Endodermal cell (in vitro differentiated cells): ENCODE results near the gene BCL2L2. TPM values are rescaled to one million over a fixed set of nuclear protein-coding genes. Genes with fewer than 3 reads are reported as not detected.

Source experiments
- DNase-seq: peaks from one replicate; pipeline ENCODE4 v3.0.0-alpha.2; 2017
- H3K27ac ChIP-seq: 2 replicates; pipeline ENCODE4 v1.5.1; 2013; ENCODE audit warnings: mild to moderate bottlenecking, low read depth, low read length, moderate library complexity
- H3K27me3 ChIP-seq: 2 replicates; pipeline ENCODE4 v1.6.1; 2013; ENCODE audit warnings: mild to moderate bottlenecking, low read length, moderate library complexity; ENCODE audit not compliant: insufficient read depth, control insufficient read depth, poor library complexity, severe bottlenecking
- H3K36me3 ChIP-seq: 2 replicates; pipeline ENCODE4 v1.7.0; 2013; ENCODE audit warnings: mild to moderate bottlenecking, low read length, moderate library complexity; ENCODE audit not compliant: control insufficient read depth, insufficient read depth
- H3K4me1 ChIP-seq: one replicate; pipeline ENCODE4 v1.7.0; 2013; ENCODE audit warnings: low read length; ENCODE audit not compliant: control insufficient read depth, insufficient read depth
- H3K4me3 ChIP-seq: 2 replicates; pipeline ENCODE4 v1.5.1; 2013; ENCODE audit warnings: mild to moderate bottlenecking, low read length, moderate library complexity
- H3K9ac ChIP-seq: 2 replicates; pipeline ENCODE4 v1.6.1; 2013; ENCODE audit warnings: mild to moderate bottlenecking, low read length, moderate library complexity; ENCODE audit not compliant: poor library complexity, severe bottlenecking; ENCODE audit errors: extremely low read depth
- H3K9me3 ChIP-seq: 2 replicates; pipeline ENCODE4 v1.6.1; 2013; ENCODE audit warnings: mild to moderate bottlenecking, low read length, moderate library complexity; ENCODE audit not compliant: control insufficient read depth
- H3K27ac Mint-ChIP-seq: 2 replicates; pipeline ENCODE4 v1.8.0; 2020; ENCODE audit warnings: mixed read lengths
- H3K27me3 Mint-ChIP-seq: 2 replicates; pipeline ENCODE4 v1.8.0; 2021; ENCODE audit warnings: mild to moderate bottlenecking, mixed read lengths; ENCODE audit not compliant: insufficient read depth
- H3K36me3 Mint-ChIP-seq: 2 replicates; pipeline ENCODE4 v1.8.0; 2020; ENCODE audit warnings: low read depth, mixed read lengths
- H3K4me1 Mint-ChIP-seq: 2 replicates; pipeline ENCODE4 v1.8.0; 2020; ENCODE audit warnings: mixed read lengths
- H3K4me3 Mint-ChIP-seq: 2 replicates; pipeline ENCODE4 v1.8.0; 2020; ENCODE audit warnings: mild to moderate bottlenecking, moderate library complexity, mixed read lengths
- H3K9me3 Mint-ChIP-seq: 2 replicates; pipeline ENCODE4 v1.8.0; 2020; ENCODE audit warnings: mild to moderate bottlenecking, mixed read lengths
- WGBS, 2 experiments: methylation state at CpG; one replicate each; pipeline versions ENCODE4 v1.1.5 to v1.1.7; 2013; ENCODE audit warnings: missing lambda C conversion rate in 2 of 2, mixed read lengths in 1 of 2; ENCODE audit not compliant: insufficient coverage in 1 of 2, insufficient read length in 1 of 2; 5-methylcytosine and 5-hydroxymethylcytosine counted together
- total RNA-seq, 2 donors: library from RNA; stranded (reverse); fragmentation: NEBNext Ultra II Directional in 1 of 2; extraction: Animal tissue kit (Norgen Biotek cat#: 25700) in 1 of 2; gene quantifications; 2 replicates in 1 of 2; 3 replicates in 1 of 2; pipeline ENCODE4 v1.2.1, GENCODE V29; 2021
- TF ChIP-seq, protein P1 (sequence below): fragments of 200-600 bp; sonication (generic); conservative IDR thresholded peaks from 2 replicates; pipeline ENCODE4 v1.5.0; 2021; ENCODE audit warnings: antibody characterized with exemption, mild to moderate bottlenecking

The BCL2L2 gene
- total RNA-seq, 2 donors from 2014 or later, result 21.9 to 29.5 TPM

DNA sequence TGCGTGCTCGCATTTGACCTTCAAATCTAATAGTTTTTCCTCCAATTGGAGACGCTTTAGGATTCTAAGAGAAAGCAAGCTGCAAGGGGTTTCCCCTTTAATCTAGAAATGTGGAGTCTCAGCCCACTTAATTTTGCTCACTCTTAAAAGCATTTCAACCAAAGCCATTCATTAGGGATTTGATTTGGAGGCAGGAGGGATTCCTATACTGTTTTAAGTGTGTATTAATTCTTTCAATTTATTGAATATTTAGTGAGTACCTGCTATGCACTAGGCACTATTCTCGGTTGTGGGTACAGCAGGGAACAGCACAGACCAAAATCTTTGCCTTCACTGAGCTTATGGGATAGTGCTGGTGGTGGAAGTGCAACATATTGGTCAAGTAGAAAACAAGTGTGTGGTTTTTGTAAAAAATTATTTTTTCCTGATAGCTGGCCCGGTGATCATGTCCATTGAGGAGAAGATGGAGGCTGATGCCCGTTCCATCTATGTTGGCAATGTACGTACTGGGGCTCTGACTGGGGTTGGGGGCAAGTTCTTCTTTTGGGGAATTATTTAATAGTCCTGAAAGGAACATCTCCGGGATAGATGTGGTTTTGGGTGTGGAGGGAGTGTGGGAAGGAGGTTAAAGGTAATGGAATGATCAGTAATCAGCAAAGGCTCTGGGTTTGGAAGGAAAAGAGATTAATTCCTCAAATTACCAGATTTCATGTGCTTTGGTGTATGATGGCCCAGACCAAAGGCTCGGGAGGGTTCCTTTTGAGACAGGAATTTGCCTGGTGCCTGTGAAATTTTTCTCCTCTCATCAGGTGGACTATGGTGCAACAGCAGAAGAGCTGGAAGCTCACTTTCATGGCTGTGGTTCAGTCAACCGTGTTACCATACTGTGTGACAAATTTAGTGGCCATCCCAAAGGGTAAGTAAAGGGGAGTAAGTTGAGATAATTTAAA, 16.2 kb downstream of the BCL2L2 start:
- no peaks in the 10 kb centered on the region for H3K27me3 ChIP-seq
- H3K4me1 Mint-ChIP-seq, result peaks cover 10% of the 10 kb centered on the region
- 61 to 62% methylated on average over 5 to 10 of the region's 10 CpGs for WGBS, 2 experiments

DNA sequence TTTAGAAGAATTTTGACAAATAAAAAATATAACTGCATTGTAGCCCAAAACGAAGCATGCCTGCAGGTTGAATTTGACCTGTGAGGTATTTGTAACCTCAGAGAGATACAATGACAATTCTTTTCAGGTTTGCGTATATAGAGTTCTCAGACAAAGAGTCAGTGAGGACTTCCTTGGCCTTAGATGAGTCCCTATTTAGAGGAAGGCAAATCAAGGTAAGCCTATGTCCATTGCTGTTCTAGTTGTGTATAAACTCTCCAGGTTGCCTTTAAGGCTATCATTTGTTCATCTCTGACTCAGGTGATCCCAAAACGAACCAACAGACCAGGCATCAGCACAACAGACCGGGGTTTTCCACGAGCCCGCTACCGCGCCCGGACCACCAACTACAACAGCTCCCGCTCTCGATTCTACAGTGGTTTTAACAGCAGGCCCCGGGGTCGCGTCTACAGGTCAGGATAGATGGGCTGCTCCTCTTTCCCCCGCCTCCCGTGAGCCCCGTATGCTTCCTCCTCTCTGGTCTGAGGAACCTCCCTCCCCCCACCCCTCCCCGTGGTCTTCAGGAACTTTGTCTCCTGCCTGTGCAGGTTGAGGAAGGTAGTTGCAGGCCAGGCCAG, 17.3 kb downstream of the BCL2L2 start:
- Histone ChIP-seq H3K9ac (no peak overlapping the region), H3K4me1 (peaks cover 6% of the 10 kb centered on the region), H3K27ac (no peak overlapping the region), H3K27me3 (no peaks in the 10 kb centered on the region), H3K4me3 (peak overlapping the region; percentile 95), H3K36me3 (peaks cover 46% of the 10 kb centered on the region), H3K9me3 (no peaks in the 10 kb centered on the region)
- DNase-seq, result no peak
- Mint-ChIP-seq H3K27ac (no peak overlapping the region), H3K27me3 (no peaks in the 10 kb centered on the region), H3K4me1 (peaks cover 10% of the 10 kb centered on the region), H3K4me3 (no peak overlapping the region), H3K36me3 (peaks cover 56% of the 10 kb centered on the region), H3K9me3 (no peaks in the 10 kb centered on the region)
- 96 to 98% methylated on average over 11 to 17 of the region's 18 CpGs for WGBS, 2 experiments
- TF ChIP-seq, protein P1, sequence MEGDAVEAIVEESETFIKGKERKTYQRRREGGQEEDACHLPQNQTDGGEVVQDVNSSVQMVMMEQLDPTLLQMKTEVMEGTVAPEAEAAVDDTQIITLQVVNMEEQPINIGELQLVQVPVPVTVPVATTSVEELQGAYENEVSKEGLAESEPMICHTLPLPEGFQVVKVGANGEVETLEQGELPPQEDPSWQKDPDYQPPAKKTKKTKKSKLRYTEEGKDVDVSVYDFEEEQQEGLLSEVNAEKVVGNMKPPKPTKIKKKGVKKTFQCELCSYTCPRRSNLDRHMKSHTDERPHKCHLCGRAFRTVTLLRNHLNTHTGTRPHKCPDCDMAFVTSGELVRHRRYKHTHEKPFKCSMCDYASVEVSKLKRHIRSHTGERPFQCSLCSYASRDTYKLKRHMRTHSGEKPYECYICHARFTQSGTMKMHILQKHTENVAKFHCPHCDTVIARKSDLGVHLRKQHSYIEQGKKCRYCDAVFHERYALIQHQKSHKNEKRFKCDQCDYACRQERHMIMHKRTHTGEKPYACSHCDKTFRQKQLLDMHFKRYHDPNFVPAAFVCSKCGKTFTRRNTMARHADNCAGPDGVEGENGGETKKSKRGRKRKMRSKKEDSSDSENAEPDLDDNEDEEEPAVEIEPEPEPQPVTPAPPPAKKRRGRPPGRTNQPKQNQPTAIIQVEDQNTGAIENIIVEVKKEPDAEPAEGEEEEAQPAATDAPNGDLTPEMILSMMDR, result no peak

More for the DNA sequence above, 16.2 kb downstream of the BCL2L2 start:
- Histone ChIP-seq H3K4me1 (peaks cover 6% of the 10 kb centered on the region), H3K36me3 (peaks cover 46% of the 10 kb centered on the region), H3K4me3 (peak overlapping the region; percentile 95), H3K9me3 (no peaks in the 10 kb centered on the region), H3K27ac (peak overlapping the region; percentile 61), H3K9ac (peak overlapping the region; percentile 92)
- Mint-ChIP-seq H3K27ac (peak overlapping the region; percentile 97), H3K9me3 (no peaks in the 10 kb centered on the region), H3K36me3 (peaks cover 56% of the 10 kb centered on the region), H3K4me3 (peak overlapping the region; percentile 98), H3K27me3 (no peaks in the 10 kb centered on the region)
- no peak for DNase-seq
- TF ChIP-seq, protein P1, result no peak

- Mint-ChIP-seq H3K4me3 (no peak overlapping the region), H3K27me3 (no peaks in the 10 kb centered on the region), H3K27ac (no peak overlapping the region), H3K9me3 (no peaks in the 10 kb centered on the region), H3K36me3 (peaks cover 52% of the 10 kb centered on the region), H3K4me1 (peaks cover 10% of the 10 kb centered on the region)
- no peak for DNase-seq
- peaks cover 41% of the 10 kb centered on the region for H3K36me3 ChIP-seq
- H3K27ac ChIP-seq, result no peak overlapping the region
- no peaks in the 10 kb centered on the region for H3K27me3 ChIP-seq
- TF ChIP-seq, protein P1, result no peak
- H3K4me3 ChIP-seq, result no peak overlapping the region
- 93 to 100% methylated on average over 2 of the region's 2 CpGs for WGBS, 2 experiments
- no peak overlapping the region for H3K9ac ChIP-seq
- peaks cover 6% of the 10 kb centered on the region for H3K4me1 ChIP-seq
- H3K9me3 ChIP-seq, result no peaks in the 10 kb centered on the region
These were observed 17.8 kb downstream of the BCL2L2 start for GRCh38 chr14:23324455-23324846.
